Measurements from ENCODE around the gene DNAJB2.
"Not testable (repeated sequence)": the region's sequence is repeated elsewhere in the genome, so short reads cannot be mapped to it uniquely, and the experiment has no call there.

Gene DNAJB2

GRCh38 chr2:219252084-219252483 lies 27.1 kb upstream of the DNAJB2 start:
- Histone ChIP-seq H3K36me3 (ENCODE audit: insufficient read depth, insufficient read length, low read length) (peaks cover 44% of the 10 kb centered on the region), H3K4me3 (ENCODE audit: insufficient read length, low read depth) (no peak overlapping the region), H3K9ac (ENCODE audit: insufficient read length, low read depth) (no peak overlapping the region), H3K4me1 (ENCODE audit: insufficient read depth, insufficient read length) (peaks cover 25% of the 10 kb centered on the region), H3K27me3 (ENCODE audit: insufficient read depth, insufficient read length) (peaks cover 55% of the 10 kb centered on the region), H3K9me3 (ENCODE audit: insufficient read depth, low read length) (no peaks in the 10 kb centered on the region)
- DNase-seq (ENCODE audit: low read depth, low spot score) = no peak
- TF ChIP-seq SUZ12 (IDR thresholded peaks at IDR 0.05; ENCODE audit: extremely low read depth, insufficient read depth, insufficient read length) (no peak), ZNF274 (IDR thresholded peaks at IDR 0.05; ENCODE audit: low read depth, low read length) (no peak), YY1 (IDR thresholded peaks at IDR 0.05; ENCODE audit: insufficient read depth, insufficient read length) (no peak)

- H3K4me1 ChIP-seq (ENCODE audit: insufficient read depth, insufficient read length) = peaks cover 25% of the 10 kb centered on the region
- H3K9me3 ChIP-seq (ENCODE audit: insufficient read depth, low read length) = no peaks in the 10 kb centered on the region
- H3K36me3 ChIP-seq (ENCODE audit: insufficient read depth, insufficient read length, low read length) = peaks cover 39% of the 10 kb centered on the region
- no peak for TF ChIP-seq YY1 (IDR thresholded peaks at IDR 0.05; ENCODE audit: insufficient read depth, insufficient read length)
- TF ChIP-seq SUZ12 (IDR thresholded peaks at IDR 0.05; ENCODE audit: extremely low read depth, insufficient read depth, insufficient read length) = no peak
- TF ChIP-seq ZNF274 (IDR thresholded peaks at IDR 0.05; ENCODE audit: low read depth, low read length) = no peak
- H3K27me3 ChIP-seq (ENCODE audit: insufficient read depth, insufficient read length) = peaks cover 55% of the 10 kb centered on the region
- peak overlapping the region; percentile 53 for H3K4me3 ChIP-seq (ENCODE audit: insufficient read length, low read depth)
- H3K9ac ChIP-seq (ENCODE audit: insufficient read length, low read depth) = peak overlapping the region; percentile 72
- no peak for DNase-seq (ENCODE audit: low read depth, low spot score)
Measured at GRCh38 chr2:219252570-219252899, 26.6 kb upstream of the DNAJB2 start.

- Histone ChIP-seq H3K9me3 (ENCODE audit: insufficient read depth, low read length) (no peaks in the 10 kb centered on the region), H3K27me3 (ENCODE audit: insufficient read depth, insufficient read length) (peaks cover 55% of the 10 kb centered on the region), H3K4me1 (ENCODE audit: insufficient read depth, insufficient read length) (peaks cover 25% of the 10 kb centered on the region), H3K4me3 (ENCODE audit: insufficient read length, low read depth) (peak within 1 kb of the TSS; percentile 53), H3K9ac (ENCODE audit: insufficient read length, low read depth) (peak within 1 kb of the TSS; percentile 72), H3K36me3 (ENCODE audit: insufficient read depth, insufficient read length, low read length) (peaks cover 34% of the 10 kb centered on the region)
- DNase-seq (ENCODE audit: low read depth, low spot score) = no peak
- no peak for TF ChIP-seq YY1 (IDR thresholded peaks at IDR 0.05; ENCODE audit: insufficient read depth, insufficient read length)
- TF ChIP-seq SUZ12 (IDR thresholded peaks at IDR 0.05; ENCODE audit: extremely low read depth, insufficient read depth, insufficient read length) = no peak
- TF ChIP-seq ZNF274 (IDR thresholded peaks at IDR 0.05; ENCODE audit: low read depth, low read length) = no peak
Measured at GRCh38 chr2:219252900-219253752, 26.0 kb upstream of the DNAJB2 start, which contains the start of gene TUBA4B. TSS of gene TUBA4B (plus strand) at chr2:219253243. CDS start at chr2:219253408, 165 bp downstream.

GRCh38 chr2:219253753-219254589 lies 25.2 kb upstream of the DNAJB2 start, which contains the start of gene TUBA4A:
TSS of gene TUBA4A (minus strand) at chr2:219253918. CDS start at chr2:219253858, 60 bp downstream.
- DNase-seq (ENCODE audit: low read depth, low spot score) = no peak
- Histone ChIP-seq H3K9me3 (ENCODE audit: insufficient read depth, low read length) (no peaks in the 10 kb centered on the region), H3K4me3 (ENCODE audit: insufficient read length, low read depth) (peak within 1 kb of the TSS; percentile 53), H3K9ac (ENCODE audit: insufficient read length, low read depth) (peak within 1 kb of the TSS; percentile 72), H3K27me3 (ENCODE audit: insufficient read depth, insufficient read length) (peaks cover 55% of the 10 kb centered on the region), H3K4me1 (ENCODE audit: insufficient read depth, insufficient read length) (peaks cover 23% of the 10 kb centered on the region), H3K36me3 (ENCODE audit: insufficient read depth, insufficient read length, low read length) (peaks cover 25% of the 10 kb centered on the region)
- peak; percentile 84 for TF ChIP-seq SUZ12 (IDR thresholded peaks at IDR 0.05; ENCODE audit: extremely low read depth, insufficient read depth, insufficient read length)
- TF ChIP-seq ZNF274 (IDR thresholded peaks at IDR 0.05; ENCODE audit: low read depth, low read length) = no peak

- H3K27me3 ChIP-seq (ENCODE audit: insufficient read depth, insufficient read length) = peaks cover 57% of the 10 kb centered on the region
- peak overlapping the region; percentile 53 for H3K4me3 ChIP-seq (ENCODE audit: insufficient read length, low read depth)
- peaks cover 18% of the 10 kb centered on the region for H3K36me3 ChIP-seq (ENCODE audit: insufficient read depth, insufficient read length, low read length)
- H3K9ac ChIP-seq (ENCODE audit: insufficient read length, low read depth) = no peak overlapping the region
- no peak for TF ChIP-seq YY1 (IDR thresholded peaks at IDR 0.05; ENCODE audit: insufficient read depth, insufficient read length)
- no peak for TF ChIP-seq ZNF274 (IDR thresholded peaks at IDR 0.05; ENCODE audit: low read depth, low read length)
- no peak for TF ChIP-seq SUZ12 (IDR thresholded peaks at IDR 0.05; ENCODE audit: extremely low read depth, insufficient read depth, insufficient read length)
- DNase-seq (ENCODE audit: low read depth, low spot score) = no peak
- no peaks in the 10 kb centered on the region for H3K9me3 ChIP-seq (ENCODE audit: insufficient read depth, low read length)
- H3K4me1 ChIP-seq (ENCODE audit: insufficient read depth, insufficient read length) = peaks cover 17% of the 10 kb centered on the region
Measured at GRCh38 chr2:219254590-219255201, 24.5 kb upstream of the DNAJB2 start.

- not testable (repeated sequence) for H3K9me3 ChIP-seq (ENCODE audit: insufficient read depth, low read length); H3K4me3 ChIP-seq (ENCODE audit: insufficient read length, low read depth); DNase-seq (ENCODE audit: low read depth, low spot score); H3K9ac ChIP-seq (ENCODE audit: insufficient read length, low read depth); H3K36me3 ChIP-seq (ENCODE audit: insufficient read depth, insufficient read length, low read length); H3K4me1 ChIP-seq (ENCODE audit: insufficient read depth, insufficient read length)
- peaks cover 32% of the 10 kb centered on the region for H3K27me3 ChIP-seq (ENCODE audit: insufficient read depth, insufficient read length)
Measured at GRCh38 chr2:219258942-219259341, 20.2 kb upstream of the DNAJB2 start.
